Measurements from ENCODE around the gene SPACDR. TPM values are rescaled to one million over a fixed set of nuclear protein-coding genes. Genes with fewer than 3 reads are reported as not detected.

Gene SPACDR
- total RNA-seq, 1 donor from 2014 or later = not detected

DNA sequence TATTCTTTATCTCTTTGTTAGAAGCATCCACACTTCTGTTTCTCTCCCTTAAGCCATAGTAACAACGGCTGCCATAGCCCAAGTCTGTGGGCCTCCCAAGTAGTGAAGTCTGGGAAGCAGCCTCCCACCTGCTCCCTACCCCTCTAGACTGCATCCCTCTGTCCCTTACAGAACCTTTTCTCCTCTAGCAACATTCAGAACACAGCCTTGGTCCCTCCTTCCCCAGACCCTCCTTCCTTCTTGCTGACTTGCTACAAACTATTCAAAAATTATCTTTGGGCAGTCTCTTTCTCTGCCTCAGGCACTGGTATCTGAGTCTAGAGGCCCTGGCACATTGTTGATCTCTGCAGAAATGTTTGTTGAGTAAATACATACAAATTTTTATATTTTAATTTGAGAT, 17.4 kb upstream of the SPACDR start:
- H3K9me3 ChIP-seq (ENCODE audit: low read depth) = no peaks in the 10 kb centered on the region
- no peak overlapping the region for H3K4me3 ChIP-seq
- no peak overlapping the region for H3K27ac ChIP-seq
- no peak overlapping the region for H3K4me2 ChIP-seq
- TF ChIP-seq EZH2 (IDR thresholded peaks at IDR 0.05) (no peak), EZH2phosphoT487 (IDR thresholded peaks at IDR 0.05) (no peak)
- TF ChIP-seq, protein P1, sequence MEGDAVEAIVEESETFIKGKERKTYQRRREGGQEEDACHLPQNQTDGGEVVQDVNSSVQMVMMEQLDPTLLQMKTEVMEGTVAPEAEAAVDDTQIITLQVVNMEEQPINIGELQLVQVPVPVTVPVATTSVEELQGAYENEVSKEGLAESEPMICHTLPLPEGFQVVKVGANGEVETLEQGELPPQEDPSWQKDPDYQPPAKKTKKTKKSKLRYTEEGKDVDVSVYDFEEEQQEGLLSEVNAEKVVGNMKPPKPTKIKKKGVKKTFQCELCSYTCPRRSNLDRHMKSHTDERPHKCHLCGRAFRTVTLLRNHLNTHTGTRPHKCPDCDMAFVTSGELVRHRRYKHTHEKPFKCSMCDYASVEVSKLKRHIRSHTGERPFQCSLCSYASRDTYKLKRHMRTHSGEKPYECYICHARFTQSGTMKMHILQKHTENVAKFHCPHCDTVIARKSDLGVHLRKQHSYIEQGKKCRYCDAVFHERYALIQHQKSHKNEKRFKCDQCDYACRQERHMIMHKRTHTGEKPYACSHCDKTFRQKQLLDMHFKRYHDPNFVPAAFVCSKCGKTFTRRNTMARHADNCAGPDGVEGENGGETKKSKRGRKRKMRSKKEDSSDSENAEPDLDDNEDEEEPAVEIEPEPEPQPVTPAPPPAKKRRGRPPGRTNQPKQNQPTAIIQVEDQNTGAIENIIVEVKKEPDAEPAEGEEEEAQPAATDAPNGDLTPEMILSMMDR (IDR thresholded peaks at IDR 0.05) = no peak
- H3K36me3 ChIP-seq = no peaks in the 10 kb centered on the region
- H3K4me3 Mint-ChIP-seq = peak overlapping the region; percentile 96
- H3K9ac ChIP-seq = no peak overlapping the region
- peaks cover 4% of the 10 kb centered on the region for H4K20me1 ChIP-seq (ENCODE audit: low read depth)
- H3K27ac Mint-ChIP-seq = peak overlapping the region; percentile 62
- peaks cover 44% of the 10 kb centered on the region for H3K4me1 Mint-ChIP-seq
- H3K4me1 ChIP-seq = peaks cover 17% of the 10 kb centered on the region
- peaks cover 27% of the 10 kb centered on the region for H3F3A ChIP-seq (ENCODE audit: low read depth)
- H3K79me2 ChIP-seq (ENCODE audit: low read depth) = peaks cover 14% of the 10 kb centered on the region
- DNase-seq (ENCODE audit: low spot score) = no peak
- no peak overlapping the region for H2AFZ ChIP-seq (replicated peaks)
- peaks cover 9% of the 10 kb centered on the region for H3K27me3 ChIP-seq
- peaks cover 3% of the 10 kb centered on the region for H3K27me3 Mint-ChIP-seq (ENCODE audit: insufficient read depth, low read depth)
- H3K9me3 Mint-ChIP-seq = no peaks in the 10 kb centered on the region
- peaks cover 3% of the 10 kb centered on the region for H3K36me3 Mint-ChIP-seq

DNA sequence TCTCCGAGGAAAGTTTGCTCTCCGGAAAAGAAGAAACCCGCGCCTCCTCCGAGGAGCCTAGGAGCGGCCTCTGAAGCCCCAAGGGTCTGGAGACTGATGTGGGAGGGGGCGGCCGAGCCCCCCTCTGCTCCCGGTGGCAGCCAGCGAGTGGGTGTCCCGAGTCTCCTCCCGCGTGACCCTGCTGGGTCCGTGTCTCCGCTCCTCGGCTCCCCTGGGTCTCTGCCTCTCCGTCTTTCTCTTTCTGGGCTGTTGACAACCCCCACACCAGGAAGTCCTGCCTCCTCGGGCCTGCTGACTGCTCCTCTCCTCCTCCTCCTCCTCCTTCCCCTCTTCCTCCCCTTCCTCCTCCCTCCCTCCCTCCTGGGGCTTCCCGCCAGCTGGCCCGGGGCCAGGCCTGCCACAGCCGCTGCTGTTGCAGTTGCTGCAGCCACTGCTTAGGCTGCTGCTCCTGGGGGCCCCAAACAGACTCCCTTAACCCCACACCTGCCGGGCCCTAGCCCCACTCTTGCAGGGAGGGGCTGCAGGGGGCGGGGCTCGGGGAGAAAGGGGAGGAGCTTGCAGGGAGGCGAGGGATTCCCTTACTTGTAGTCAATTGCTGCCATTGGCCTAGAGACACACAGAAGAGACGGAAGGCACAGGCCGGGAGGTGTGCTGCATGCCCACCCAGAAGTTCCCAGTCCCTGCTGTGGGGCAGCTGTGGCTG, 15.0 kb upstream of the SPACDR start, which contains the start of gene TSC22D4:
Gene TSC22D4 (minus strand): TSS at position 257 of the 703 bp plus-strand sequence. CDS start 1,176 bp downstream, outside the sequence.
- Histone ChIP-seq H3F3A (ENCODE audit: low read depth) (peaks cover 27% of the 10 kb centered on the region), H3K36me3 (no peaks in the 10 kb centered on the region), H3K27ac (no peak within 1 kb of the TSS), H3K4me1 (peaks cover 16% of the 10 kb centered on the region), H3K9me3 (ENCODE audit: low read depth) (no peaks in the 10 kb centered on the region), H3K27me3 (peaks cover 9% of the 10 kb centered on the region), H3K9ac (peak within 1 kb of the TSS; percentile 60), H4K20me1 (ENCODE audit: low read depth) (peaks cover 6% of the 10 kb centered on the region), H2AFZ (replicated peaks) (peak within 1 kb of the TSS; percentile 54), H3K4me2 (peak within 1 kb of the TSS; percentile 94), H3K79me2 (ENCODE audit: low read depth) (peaks cover 14% of the 10 kb centered on the region), H3K4me3 (peak within 1 kb of the TSS; percentile 71)
- DNase-seq (ENCODE audit: low spot score) = peak; percentile 92
- H3K27me3 Mint-ChIP-seq (ENCODE audit: insufficient read depth, low read depth) = peaks cover 3% of the 10 kb centered on the region
- H3K9me3 Mint-ChIP-seq = no peaks in the 10 kb centered on the region
- H3K4me3 Mint-ChIP-seq = peak within 1 kb of the TSS; percentile 92
- no peaks in the 10 kb centered on the region for H3K36me3 Mint-ChIP-seq
- H3K4me1 Mint-ChIP-seq = peaks cover 40% of the 10 kb centered on the region
- TF ChIP-seq, protein P1 (IDR thresholded peaks at IDR 0.05) = no peak
- TF ChIP-seq EZH2 (IDR thresholded peaks at IDR 0.05) (no peak), EZH2phosphoT487 (IDR thresholded peaks at IDR 0.05) (no peak)
- H3K27ac Mint-ChIP-seq = peak within 1 kb of the TSS; percentile 91

DNA sequence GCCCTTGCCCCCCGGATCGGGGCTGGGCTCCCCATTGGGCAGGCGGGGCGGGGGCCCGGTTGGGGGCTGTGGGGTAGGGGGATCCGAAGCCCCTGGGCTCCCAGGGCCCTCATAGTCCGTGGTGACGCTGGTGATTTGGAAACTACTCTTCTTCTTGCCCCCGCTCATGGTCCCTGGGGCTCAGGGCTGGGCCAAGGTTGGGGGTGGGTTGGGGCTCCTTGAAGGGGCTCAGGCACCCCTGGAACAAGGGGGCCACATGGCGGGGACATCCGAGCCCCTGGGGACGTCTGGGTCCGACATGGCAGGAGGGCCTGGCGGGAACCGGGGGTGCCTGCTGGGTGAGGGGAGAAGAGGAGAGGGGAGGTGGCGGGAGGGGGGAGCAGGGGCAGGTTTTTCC, 13.8 kb upstream of the SPACDR start:
- H3K4me3 Mint-ChIP-seq = peak overlapping the region; percentile 92
- Histone ChIP-seq H3K4me1 (peaks cover 16% of the 10 kb centered on the region), H3K27ac (no peak overlapping the region)

More for the DNA sequence above, 13.8 kb upstream of the SPACDR start:
- no peak overlapping the region for H3K9ac ChIP-seq
- H3F3A ChIP-seq (ENCODE audit: low read depth) = peaks cover 27% of the 10 kb centered on the region
- H3K27me3 Mint-ChIP-seq (ENCODE audit: insufficient read depth, low read depth) = peaks cover 7% of the 10 kb centered on the region
- no peaks in the 10 kb centered on the region for H3K9me3 ChIP-seq (ENCODE audit: low read depth)
- no peak for DNase-seq (ENCODE audit: low spot score)
- no peak overlapping the region for H3K27ac Mint-ChIP-seq
- H3K27me3 ChIP-seq = peaks cover 6% of the 10 kb centered on the region
- no peaks in the 10 kb centered on the region for H3K36me3 ChIP-seq
- H3K9me3 Mint-ChIP-seq = no peaks in the 10 kb centered on the region
- H2AFZ ChIP-seq (replicated peaks) = no peak overlapping the region
- peaks cover 14% of the 10 kb centered on the region for H3K79me2 ChIP-seq (ENCODE audit: low read depth)
- H4K20me1 ChIP-seq (ENCODE audit: low read depth) = peaks cover 6% of the 10 kb centered on the region
- H3K4me2 ChIP-seq = peak overlapping the region; percentile 94
- no peaks in the 10 kb centered on the region for H3K36me3 Mint-ChIP-seq
- H3K4me3 ChIP-seq = peak overlapping the region; percentile 71
- H3K4me1 Mint-ChIP-seq = peaks cover 42% of the 10 kb centered on the region
- TF ChIP-seq EZH2 (IDR thresholded peaks at IDR 0.05) = no peak

Data from neural progenitor cell (in vitro differentiated cells).